ENCODE results near the gene LRSAM1.

The LRSAM1 gene

GRCh38 chr9:127428348-127428747 lies 23.0 kb upstream of the LRSAM1 start:
- DNase-seq = no peak

- no peak for DNase-seq
Measured at GRCh38 chr9:127430415-127430814, 20.9 kb upstream of the LRSAM1 start.

GRCh38 chr9:127437497-127438264 lies 13.6 kb upstream of the LRSAM1 start:
- no peak for DNase-seq

- DNase-seq = no peak
Measured at GRCh38 chr9:127438394-127438793, 12.9 kb upstream of the LRSAM1 start.

GRCh38 chr9:127444283-127444920 lies 6.9 kb upstream of the LRSAM1 start:
- no peak for DNase-seq

- DNase-seq = no peak
Measured at GRCh38 chr9:127444921-127445850, 6.1 kb upstream of the LRSAM1 start.

- DNase-seq = no peak
Measured at GRCh38 chr9:127445851-127446712, 5.2 kb upstream of the LRSAM1 start.

GRCh38 chr9:127446713-127447415 lies 4.4 kb upstream of the LRSAM1 start:
- no peak for DNase-seq

GRCh38 chr9:127447416-127448111 lies 3.7 kb upstream of the LRSAM1 start:
- DNase-seq = no peak

- DNase-seq = no peak
Measured at GRCh38 chr9:127448112-127448805, 3.1 kb upstream of the LRSAM1 start.

- no peak for DNase-seq
Measured at GRCh38 chr9:127449332-127449966, 1.9 kb upstream of the LRSAM1 start.

- no peak for DNase-seq
Measured at GRCh38 chr9:127450243-127450760, 1.0 kb upstream of the LRSAM1 start.

- DNase-seq = no peak
Measured at GRCh38 chr9:127451608-127451857, 223 bp downstream of the LRSAM1 start.

GRCh38 chr9:127451858-127452656 lies 747 bp downstream of the LRSAM1 start:
- no peak for DNase-seq

GRCh38 chr9:127452691-127453090 lies 1.4 kb downstream of the LRSAM1 start:
- no peak for DNase-seq

GRCh38 chr9:127455324-127455992 lies 4.1 kb downstream of the LRSAM1 start:
- no peak for DNase-seq

GRCh38 chr9:127457191-127457878 lies 6.0 kb downstream of the LRSAM1 start:
- no peak for DNase-seq

GRCh38 chr9:127458921-127459320 lies 7.6 kb downstream of the LRSAM1 start:
- no peak for DNase-seq
